GM23248 (cell line): ENCODE results near the gene ITGA4.

ENCODE experiments used
- EZH2 ChIP-seq: fragments of 200-600 bp; sonication (generic); IDR thresholded peaks from 2 replicates; pipeline ENCODE4 v1.6.1; 2018; ENCODE audit warnings: antibody characterized with exemption, mild to moderate bottlenecking; ENCODE audit not compliant: insufficient read depth, poor library complexity, severe bottlenecking
- EZH2phosphoT487 ChIP-seq: fragments of 200-600 bp; sonication (generic); IDR thresholded peaks from 2 replicates; pipeline ENCODE4 v1.6.1; 2018; ENCODE audit warnings: antibody characterized with exemption, moderate library complexity, mild to moderate bottlenecking, low read depth; ENCODE audit not compliant: insufficient read depth

DNA sequence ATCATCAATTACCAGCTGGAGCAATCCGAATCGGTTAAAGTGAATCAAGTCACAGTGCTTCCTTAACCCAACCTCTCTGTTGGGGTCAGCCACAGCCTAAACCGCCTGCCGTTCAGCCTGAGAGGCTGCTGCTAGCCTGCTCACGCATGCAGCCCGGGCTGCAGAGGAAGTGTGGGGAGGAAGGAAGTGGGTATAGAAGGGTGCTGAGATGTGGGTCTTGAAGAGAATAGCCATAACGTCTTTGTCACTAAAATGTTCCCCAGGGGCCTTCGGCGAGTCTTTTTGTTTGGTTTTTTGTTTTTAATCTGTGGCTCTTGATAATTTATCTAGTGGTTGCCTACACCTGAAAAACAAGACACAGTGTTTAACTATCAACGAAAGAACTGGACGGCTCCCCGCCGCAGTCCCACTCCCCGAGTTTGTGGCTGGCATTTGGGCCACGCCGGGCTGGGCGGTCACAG lies 496 bp upstream of the ITGA4 start:
- TF ChIP-seq EZH2phosphoT487: no peak
- TF ChIP-seq EZH2: no peak
